Stimulated activated CD4-positive, alpha-beta T cell treated with anti-CD3 and anti-CD28 coated beads, Interleukin-1b, Interleukin-23, amount 100 ng/mL, for 4 hours (primary cell): Measurements from ENCODE around the gene PTPN5.

Source experiments
- DNase-seq, 2 donors: peaks; one replicate each; pipeline ENCODE4 v3.0.0-alpha.2; 2020; ENCODE audit warnings: low read depth in 2 of 2

PTPN5 gene

GRCh38 chr11:18739685-18740084, 51.9 kb downstream of the PTPN5 start:
- DNase-seq: no peak

GRCh38 chr11:18737642-18738041, 54.0 kb downstream of the PTPN5 start:
- no peak for DNase-seq

GRCh38 chr11:18736590-18737148, 54.9 kb downstream of the PTPN5 start:
- no peak for DNase-seq

- DNase-seq: no peak
These were observed 58.4 kb downstream of the PTPN5 start for GRCh38 chr11:18733202-18733601.

- peak; percentile 64 to 74 for DNase-seq
These were observed 59.4 kb downstream of the PTPN5 start for GRCh38 chr11:18731949-18732821.

GRCh38 chr11:18731441-18731840, 60.2 kb downstream of the PTPN5 start:
- no peak for DNase-seq

- no peak for DNase-seq
These were observed 61.6 kb downstream of the PTPN5 start for GRCh38 chr11:18730020-18730419.

- no peak for DNase-seq
These were observed 62.2 kb downstream of the PTPN5 start for GRCh38 chr11:18729426-18729825.

GRCh38 chr11:18728658-18729057, 62.9 kb downstream of the PTPN5 start:
- no peak for DNase-seq

- peak; percentile 34 to 42 for DNase-seq
These were observed 63.9 kb downstream of the PTPN5 start for GRCh38 chr11:18727479-18728236.

- no peak for DNase-seq
These were observed 65.6 kb downstream of the PTPN5 start, which contains the start of gene IGSF22 for GRCh38 chr11:18726040-18726439. Gene IGSF22 (minus strand): TSS chr11:18726188. CDS start chr11:18724236, 1,952 bp downstream.

GRCh38 chr11:18723991-18724390, 67.6 kb downstream of the PTPN5 start:
- no peak for DNase-seq

- DNase-seq: no peak
These were observed 69.3 kb downstream of the PTPN5 start for GRCh38 chr11:18722293-18722637.

- DNase-seq: peak in 1 of 2 donors; percentile 17
These were observed 69.9 kb downstream of the PTPN5 start for GRCh38 chr11:18721561-18722292.

GRCh38 chr11:18720808-18721560, 70.6 kb downstream of the PTPN5 start:
- DNase-seq: peak; percentile 76 to 77

GRCh38 chr11:18720091-18720807, 71.3 kb downstream of the PTPN5 start:
- DNase-seq: no peak

GRCh38 chr11:18715476-18715875, 76.1 kb downstream of the PTPN5 start:
- no peak for DNase-seq

- no peak for DNase-seq
These were observed 77.2 kb downstream of the PTPN5 start for GRCh38 chr11:18714443-18714780.

GRCh38 chr11:18713646-18714442, 77.8 kb downstream of the PTPN5 start:
- no peak for DNase-seq

- no peak for DNase-seq
These were observed 81.1 kb downstream of the PTPN5 start for GRCh38 chr11:18710545-18710944.
